Esophagus squamous epithelium (tissue), 4 donors: ENCODE data around the gene FOXL1.

ENCODE experiments used
- CTCF ChIP-seq, 6 experiments: fragments of 450-650 bp in 4 of 6; fragments of 200-600 bp in 2 of 6; sonication (generic) in 2 of 6; IDR thresholded peaks; one replicate each; pipeline ENCODE4 v1.5.1; 2016 to 2019; ENCODE audit warnings: antibody characterized with exemption in 6 of 6, mild to moderate bottlenecking in 4 of 6, moderate library complexity in 4 of 6
- POLR2A ChIP-seq, 4 donors: fragments of 450-650 bp; IDR thresholded peaks; one replicate each; pipeline ENCODE4 v1.6.1; 2017; ENCODE audit warnings: antibody characterized with exemption in 4 of 4, mild to moderate bottlenecking in 4 of 4, moderate library complexity in 3 of 4

GRCh38 chr16:86610779-86611524 is 32.6 kb downstream of the FOXL1 start:
- TF ChIP-seq POLR2A (IDR thresholded peaks at IDR 0.05): no peak
- no peak for TF ChIP-seq CTCF (IDR thresholded peaks at IDR 0.05)
